ENCODE measurements around the gene SPTY2D1.

GRCh38 chr11:18682466-18682865 is 48.3 kb upstream of the SPTY2D1 start:
- no peak for TF ChIP-seq CTCF (IDR thresholded peaks at IDR 0.05)
- TF ChIP-seq ZFX (IDR thresholded peaks at IDR 0.05; ENCODE audit: borderline replicate concordance) = no peak

Measured in 22Rv1 (cell line).